DOHH2 (cell line): ENCODE results near the gene BRSK2.

Experiments
- H3F3A ChIP-seq: fragments of 200-600 bp; sonication (generic), shearing (Covaris generic); 2 replicates; pipeline ENCODE4 v1.6.0; 2016; ENCODE audit warnings: antibody characterized with exemption, mild to moderate bottlenecking; ENCODE audit not compliant: control insufficient read depth, insufficient read depth
- H3K27ac ChIP-seq: fragments of 200-600 bp; sonication (generic); 2 replicates; pipeline ENCODE4 v1.5.1; 2014; ENCODE audit warnings: low read depth, mild to moderate bottlenecking, low read length, moderate library complexity
- H3K27me3 ChIP-seq: fragments of 200-600 bp; sonication (generic); 2 replicates; pipeline ENCODE4 v1.6.1; 2014; ENCODE audit warnings: mild to moderate bottlenecking, low read length, mixed read lengths; ENCODE audit not compliant: control insufficient read depth
- H3K36me3 ChIP-seq: fragments of 200-600 bp; sonication (generic); 2 replicates; pipeline ENCODE4 v1.6.1; 2014; ENCODE audit warnings: mild to moderate bottlenecking, low read length, moderate library complexity, mixed read lengths; ENCODE audit not compliant: control insufficient read depth
- H3K4me1 ChIP-seq: fragments of 200-600 bp; sonication (generic); 2 replicates; pipeline ENCODE4 v1.6.1; 2014; ENCODE audit warnings: mild to moderate bottlenecking, low read length, mixed read lengths; ENCODE audit not compliant: control insufficient read depth
- H3K4me2 ChIP-seq: fragments of 200-600 bp; sonication (generic); 2 replicates; pipeline ENCODE4 v1.6.0; 2014; ENCODE audit warnings: mild to moderate bottlenecking, low read length, moderate library complexity
- H3K4me3 ChIP-seq: fragments of 200-600 bp; sonication (generic); 2 replicates; pipeline ENCODE4 v1.5.1; 2014; ENCODE audit warnings: mild to moderate bottlenecking, low read length, mixed read lengths
- H3K79me2 ChIP-seq: fragments of 200-600 bp; sonication (generic); 2 replicates; pipeline ENCODE4 v1.6.1; 2014; ENCODE audit warnings: mild to moderate bottlenecking, low read length, mixed read lengths; ENCODE audit not compliant: control insufficient read depth
- H3K9me2 ChIP-seq: fragments of 200-600 bp; sonication (generic); replicated peaks from 2 replicates; pipeline ENCODE4 v1.6.1; 2014; ENCODE audit warnings: mild to moderate bottlenecking, low read length, mixed read lengths; ENCODE audit not compliant: control insufficient read depth
- H3K9me3 ChIP-seq: fragments of 200-600 bp; sonication (generic); 2 replicates; pipeline ENCODE4 v1.6.1; 2014; ENCODE audit warnings: antibody characterized with exemption, low read length, mixed read lengths; ENCODE audit not compliant: control insufficient read depth, insufficient read depth
- H4K20me1 ChIP-seq: fragments of 200-600 bp; sonication (generic); 2 replicates; pipeline ENCODE4 v1.6.0; 2014; ENCODE audit warnings: low read depth, mild to moderate bottlenecking, antibody characterized with exemption, low read length, moderate library complexity; ENCODE audit not compliant: control insufficient read depth, insufficient read depth
- CTCF ChIP-seq: fragments of 200-600 bp; sonication (generic); IDR thresholded peaks from one replicate; pipeline ENCODE4 v1.5.1; 2014; ENCODE audit warnings: antibody characterized with exemption, mild to moderate bottlenecking, low read depth, low read length; ENCODE audit not compliant: poor library complexity, severe bottlenecking
- EZH2phosphoT487 ChIP-seq: fragments of 200-600 bp; sonication (generic); IDR thresholded peaks from 2 replicates; pipeline ENCODE4 v1.6.1; 2017; ENCODE audit warnings: borderline replicate concordance, mild to moderate bottlenecking, antibody characterized with exemption, low read length, moderate library complexity, mixed read lengths

Gene BRSK2

GRCh38 chr11:1353383-1354124, 36.2 kb upstream of the BRSK2 start:
- Histone ChIP-seq H3K4me3 (no peak overlapping the region), H3K4me2 (no peak overlapping the region), H3K9me2 (no peaks in the 10 kb centered on the region), H3K27ac (no peak overlapping the region), H3K79me2 (no peaks in the 10 kb centered on the region), H3K36me3 (no peaks in the 10 kb centered on the region), H3K27me3 (no peaks in the 10 kb centered on the region), H4K20me1 (no peaks in the 10 kb centered on the region), H3K4me1 (no peaks in the 10 kb centered on the region), H3K9me3 (no peaks in the 10 kb centered on the region), H3F3A (no peaks in the 10 kb centered on the region)
- TF ChIP-seq EZH2phosphoT487 (no peak), CTCF (no peak)

GRCh38 chr11:1354125-1354938, 35.4 kb upstream of the BRSK2 start:
- H3K4me1 ChIP-seq: no peaks in the 10 kb centered on the region
- no peak overlapping the region for H3K4me2 ChIP-seq
- H3K79me2 ChIP-seq: no peaks in the 10 kb centered on the region
- H3K36me3 ChIP-seq: no peaks in the 10 kb centered on the region
- no peak overlapping the region for H3K27ac ChIP-seq
- H3K4me3 ChIP-seq: no peak overlapping the region
- no peaks in the 10 kb centered on the region for H3K9me3 ChIP-seq
- no peaks in the 10 kb centered on the region for H3K9me2 ChIP-seq
- H3F3A ChIP-seq: no peaks in the 10 kb centered on the region
- TF ChIP-seq CTCF (no peak), EZH2phosphoT487 (no peak)
- no peaks in the 10 kb centered on the region for H4K20me1 ChIP-seq
- H3K27me3 ChIP-seq: no peaks in the 10 kb centered on the region

- Histone ChIP-seq H3K9me3 (no peaks in the 10 kb centered on the region), H3K9me2 (no peaks in the 10 kb centered on the region), H3K4me1 (no peaks in the 10 kb centered on the region), H4K20me1 (no peaks in the 10 kb centered on the region), H3K36me3 (no peaks in the 10 kb centered on the region), H3K4me3 (no peak overlapping the region), H3K4me2 (no peak overlapping the region), H3K79me2 (no peaks in the 10 kb centered on the region), H3K27ac (no peak overlapping the region), H3F3A (no peaks in the 10 kb centered on the region), H3K27me3 (no peaks in the 10 kb centered on the region)
- TF ChIP-seq EZH2phosphoT487 (no peak), CTCF (no peak)
Observed at GRCh38 chr11:1356007-1356435, 33.7 kb upstream of the BRSK2 start.
